CD14-positive monocyte (primary cell): ENCODE data around the gene TM7SF3. TPM values are rescaled to one million over a fixed set of nuclear protein-coding genes. Genes with fewer than 3 reads are reported as not detected.

ENCODE experiments used
- DNase-seq, 3 donors: peaks; one replicate each; pipeline ENCODE4 v3.0.0-alpha.2; 2011 to 2022
- H2AFZ ChIP-seq: 2 replicates; pipeline ENCODE4 v1.6.0; 2012; ENCODE audit warnings: mild to moderate bottlenecking, low read depth, low read length, inconsistent platforms; ENCODE audit not compliant: insufficient read depth, poor library complexity, severe bottlenecking
- H3K27ac ChIP-seq, 2 donors: 1 replicate in 1 of 2; 2 replicates in 1 of 2; pipeline ENCODE4 v1.5.1; 2012 to 2013; ENCODE audit warnings: low read length in 2 of 2, control low read depth in 1 of 2, inconsistent platforms in 1 of 2, low read depth in 1 of 2, mild to moderate bottlenecking in 1 of 2
- H3K27me3 ChIP-seq, 2 donors: one replicate each; pipeline versions ENCODE4 v1.6.0 to v1.6.1; 2011 to 2013; ENCODE audit warnings: low read length in 2 of 2; ENCODE audit not compliant: control insufficient read depth in 2 of 2, insufficient read depth in 2 of 2
- H3K36me3 ChIP-seq, 2 donors: replicated peaks in 1 of 2; 1 replicate in 1 of 2; 2 replicates in 1 of 2; pipeline versions ENCODE4 v1.5.1 to v1.6.1; 2012 to 2013; ENCODE audit warnings: low read length in 2 of 2, control low read depth in 1 of 2, inconsistent platforms in 1 of 2, mild to moderate bottlenecking in 1 of 2; ENCODE audit not compliant: insufficient read depth in 2 of 2, control insufficient read depth in 1 of 2
- H3K4me1 ChIP-seq, 2 donors: 1 replicate in 1 of 2; 2 replicates in 1 of 2; pipeline versions ENCODE4 v1.5.1 to v1.6.1; 2012 to 2013; ENCODE audit warnings: low read length in 2 of 2, control low read depth in 1 of 2, inconsistent platforms in 1 of 2, mild to moderate bottlenecking in 1 of 2, moderate library complexity in 1 of 2; ENCODE audit not compliant: insufficient read depth in 2 of 2, control insufficient read depth in 1 of 2
- H3K4me2 ChIP-seq: replicated peaks from 2 replicates; pipeline ENCODE3; 2012; ENCODE audit warnings: low read length, moderate library complexity, mild to moderate bottlenecking; ENCODE audit not compliant: poor library complexity, severe bottlenecking; ENCODE audit errors: extremely low read depth
- H3K4me3 ChIP-seq, 3 experiments: fragments of 200-600 bp in 1 of 3; sonication (generic) in 1 of 3; replicated peaks in 1 of 3; 1 replicate in 2 of 3; 2 replicates in 1 of 3; pipeline ENCODE4 v1.5.1; 2011 to 2013; ENCODE audit warnings: low read length in 3 of 3, mild to moderate bottlenecking in 3 of 3, control low read depth in 2 of 3, low read depth in 2 of 3, inconsistent platforms in 1 of 3, moderate library complexity in 1 of 3
- H3K79me2 ChIP-seq: 2 replicates; pipeline ENCODE4 v1.6.0; 2012; ENCODE audit warnings: mild to moderate bottlenecking, control low read depth, inconsistent platforms, low read length, moderate library complexity; ENCODE audit not compliant: insufficient read depth
- H3K9ac ChIP-seq: 2 replicates; pipeline ENCODE4 v1.6.0; 2017; ENCODE audit warnings: low read length, mild to moderate bottlenecking; ENCODE audit not compliant: insufficient read depth, poor library complexity, severe bottlenecking
- H3K9me3 ChIP-seq, 2 donors: replicated peaks in 1 of 2; 1 replicate in 1 of 2; 2 replicates in 1 of 2; pipeline versions ENCODE4 v1.5.1 to v1.6.1; 2012 to 2013; ENCODE audit warnings: low read length in 2 of 2, control low read depth in 1 of 2; ENCODE audit not compliant: control insufficient read depth in 1 of 2, insufficient read depth in 1 of 2
- H4K20me1 ChIP-seq: 2 replicates; pipeline ENCODE4 v1.6.0; 2012; ENCODE audit warnings: mild to moderate bottlenecking, low read length, control low read depth, moderate library complexity; ENCODE audit not compliant: insufficient read depth
- H3K27ac Mint-ChIP-seq, 7 donors: one replicate each; pipeline ENCODE4 v1.8.0; 2020; ENCODE audit warnings: mild to moderate bottlenecking in 7 of 7, mixed read lengths in 7 of 7, moderate library complexity in 6 of 7, inconsistent platforms in 2 of 7
- H3K27me3 Mint-ChIP-seq, 3 donors: one replicate each; pipeline ENCODE4 v1.8.0; 2021 to 2022; ENCODE audit warnings: low read depth in 3 of 3, mild to moderate bottlenecking in 3 of 3, mixed read lengths in 3 of 3, moderate library complexity in 3 of 3, inconsistent platforms in 1 of 3
- H3K36me3 Mint-ChIP-seq, 2 donors: one replicate each; pipeline ENCODE4 v1.8.0; 2020; ENCODE audit warnings: mixed read lengths in 2 of 2, inconsistent platforms in 1 of 2, mild to moderate bottlenecking in 1 of 2
- H3K4me1 Mint-ChIP-seq: one replicate; pipeline ENCODE4 v1.8.0; 2020; ENCODE audit warnings: mild to moderate bottlenecking, mixed read lengths
- H3K4me3 Mint-ChIP-seq, 2 donors: one replicate each; pipeline ENCODE4 v1.8.0; 2020; ENCODE audit warnings: mild to moderate bottlenecking in 2 of 2, mixed read lengths in 2 of 2, moderate library complexity in 1 of 2
- H3K9me3 Mint-ChIP-seq, 7 donors: one replicate each; pipeline ENCODE4 v1.8.0; 2020 to 2022; ENCODE audit warnings: mixed read lengths in 7 of 7, mild to moderate bottlenecking in 6 of 7, moderate library complexity in 6 of 7, inconsistent platforms in 2 of 7
- WGBS: methylation state at CpG from one replicate; pipeline ENCODE4 v1.1.5; 2013; ENCODE audit warnings: missing lambda C conversion rate; ENCODE audit not compliant: insufficient coverage; 5-methylcytosine and 5-hydroxymethylcytosine counted together
- intact Hi-C, 2 donors: fragments of 100-400 bp; cut with micrococcal nuclease; formaldehyde crosslinking; loops; one replicate each; pipeline versions ENCODE4 v1.15.0 to v1.15.1; 2023
- polyA plus RNA-seq, 3 donors: library from polyadenylated mRNA; depleted of rRNA in 1 of 3; unstranded in 2 of 3; stranded (reverse) in 1 of 3; fragments of 300-500 nt in 2 of 3; fragments of >200 nt in 1 of 3; fragmentation: Illumina TruSeq in 2 of 3; gene quantifications; 1 replicate in 2 of 3; 2 replicates in 1 of 3; pipeline ENCODE4 v1.2.3, GENCODE V29; 2012 to 2021
- TF ChIP-seq, protein P1 (sequence below): fragments of 200-600 bp; IDR thresholded peaks from one replicate; pipeline ENCODE4 v1.8.0; 2022; ENCODE audit warnings: antibody characterized with exemption, mild to moderate bottlenecking

Gene TM7SF3
- polyA plus RNA-seq, 3 donors, result 36.3 to 85.9 (median 71.7) TPM

DNA sequence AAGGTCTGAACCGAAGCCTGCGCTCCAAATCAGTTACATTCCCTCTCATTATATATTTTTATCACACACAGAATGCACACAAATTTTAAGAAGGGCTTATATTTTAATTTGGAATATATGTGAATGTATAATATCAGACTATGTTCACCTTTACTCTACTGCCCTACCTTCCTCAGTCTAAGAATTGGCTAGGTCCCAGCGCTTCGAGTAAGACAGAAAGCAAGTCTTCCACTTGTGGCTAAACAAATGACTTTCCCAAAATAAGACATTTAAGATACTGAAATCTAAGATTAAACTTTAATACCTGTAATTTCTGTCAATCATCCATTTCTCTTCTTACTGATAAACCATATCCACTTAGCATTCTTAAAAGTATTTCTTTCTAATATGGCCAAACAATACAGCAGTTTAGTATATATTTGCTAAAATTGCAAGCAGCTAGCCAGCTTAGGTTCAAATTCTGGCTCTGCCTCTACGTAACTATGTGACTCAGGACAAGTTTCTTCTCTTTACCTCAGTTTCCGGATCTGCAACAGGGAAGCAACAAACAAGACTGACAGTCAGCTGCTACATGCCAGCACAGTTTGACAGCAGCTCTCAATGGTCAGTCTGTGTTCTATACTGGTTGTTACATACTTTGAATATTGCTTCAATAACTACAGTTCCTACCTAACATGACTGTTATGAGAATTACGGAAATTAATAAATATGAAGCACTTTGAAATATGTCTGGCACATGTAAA is 78.4 kb downstream of the TM7SF3 start:
- Histone ChIP-seq H3K9ac (no peak overlapping the region), H3K4me1 (peaks cover 34 to 41% of the 10 kb centered on the region in 2 donors), H3K36me3 (peaks cover 0 to 20% of the 10 kb centered on the region in 2 donors), H4K20me1 (peaks cover 10% of the 10 kb centered on the region), H3K79me2 (peaks cover 73% of the 10 kb centered on the region), H3K4me2 (peak overlapping the region; percentile 89), H3K27me3 (no peaks in the 10 kb centered on the region), H3K4me3 (peak overlapping the region in 1 of 3 experiments; percentile 8), H2AFZ (no peak overlapping the region), H3K9me3 (no peaks in the 10 kb centered on the region), H3K27ac (peak overlapping the region in 1 of 2 donors; percentile 93)
- intact Hi-C loops, result loop anchor here in 1 of 2 donors (5.0 kb wide), 2 partner anchors 76 to 104 kb away; partner anchors contain the start of genes ITPR2 and TM7SF3
- H3K27me3 Mint-ChIP-seq, result peaks cover 0 to 2% (median 0%) of the 10 kb centered on the region in 3 donors
- no peak overlapping the region for H3K4me3 Mint-ChIP-seq
- DNase-seq, result peak; percentile 25 to 65 (median 57)
- peaks cover 40% of the 10 kb centered on the region for H3K4me1 Mint-ChIP-seq
- peak overlapping the region in 2 of 7 donors; percentile 5 to 33 for H3K27ac Mint-ChIP-seq
- TF ChIP-seq, protein P1, sequence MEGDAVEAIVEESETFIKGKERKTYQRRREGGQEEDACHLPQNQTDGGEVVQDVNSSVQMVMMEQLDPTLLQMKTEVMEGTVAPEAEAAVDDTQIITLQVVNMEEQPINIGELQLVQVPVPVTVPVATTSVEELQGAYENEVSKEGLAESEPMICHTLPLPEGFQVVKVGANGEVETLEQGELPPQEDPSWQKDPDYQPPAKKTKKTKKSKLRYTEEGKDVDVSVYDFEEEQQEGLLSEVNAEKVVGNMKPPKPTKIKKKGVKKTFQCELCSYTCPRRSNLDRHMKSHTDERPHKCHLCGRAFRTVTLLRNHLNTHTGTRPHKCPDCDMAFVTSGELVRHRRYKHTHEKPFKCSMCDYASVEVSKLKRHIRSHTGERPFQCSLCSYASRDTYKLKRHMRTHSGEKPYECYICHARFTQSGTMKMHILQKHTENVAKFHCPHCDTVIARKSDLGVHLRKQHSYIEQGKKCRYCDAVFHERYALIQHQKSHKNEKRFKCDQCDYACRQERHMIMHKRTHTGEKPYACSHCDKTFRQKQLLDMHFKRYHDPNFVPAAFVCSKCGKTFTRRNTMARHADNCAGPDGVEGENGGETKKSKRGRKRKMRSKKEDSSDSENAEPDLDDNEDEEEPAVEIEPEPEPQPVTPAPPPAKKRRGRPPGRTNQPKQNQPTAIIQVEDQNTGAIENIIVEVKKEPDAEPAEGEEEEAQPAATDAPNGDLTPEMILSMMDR, result no peak
- peaks cover 0 to 3% (median 0%) of the 10 kb centered on the region in 7 donors for H3K9me3 Mint-ChIP-seq
- WGBS, result no CpG with 5 or more reads among the region's 7 CpGs
- H3K36me3 Mint-ChIP-seq, result peaks cover 16 to 23% of the 10 kb centered on the region in 2 donors

DNA sequence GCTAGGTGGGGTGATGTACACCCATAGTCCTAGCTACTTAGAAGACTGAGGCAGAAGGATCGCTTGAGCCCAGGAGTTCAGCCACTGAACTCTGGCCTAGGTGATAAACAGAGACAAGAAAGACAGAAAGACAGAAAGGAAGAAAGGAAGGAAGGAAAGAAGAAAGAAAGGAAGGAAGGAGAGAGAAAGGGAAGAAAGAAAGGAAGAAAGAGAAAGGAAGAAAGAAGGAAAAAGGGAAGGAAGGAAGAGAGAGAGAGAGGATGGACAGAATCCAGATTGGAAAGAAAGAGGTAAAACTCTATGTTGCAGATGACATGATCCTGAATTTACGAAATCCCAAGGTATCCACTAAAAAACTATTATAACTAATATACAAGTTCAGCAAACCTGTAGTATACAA is 84.6 kb downstream of the TM7SF3 start:
- Histone ChIP-seq H2AFZ (no peak overlapping the region), H3K4me3 (no peak overlapping the region), H4K20me1 (no peaks in the 10 kb centered on the region), H3K9me3 (no peaks in the 10 kb centered on the region), H3K27ac (no peak overlapping the region), H3K4me1 (no peaks in the 10 kb centered on the region), H3K27me3 (no peaks in the 10 kb centered on the region), H3K9ac (no peak overlapping the region), H3K36me3 (peaks cover 33 to 64% of the 10 kb centered on the region in 2 donors), H3K4me2 (no peak overlapping the region), H3K79me2 (peaks cover 17% of the 10 kb centered on the region)
- intact Hi-C loops, result no loop called here
- Mint-ChIP-seq H3K27me3 (no peaks in the 10 kb centered on the region), H3K36me3 (peaks cover 54 to 64% of the 10 kb centered on the region in 2 donors), H3K4me1 (peaks cover under 1% of the 10 kb centered on the region), H3K4me3 (no peak overlapping the region), H3K27ac (peak overlapping the region in 3 of 7 donors; percentile 50 to 61 (median 55)), H3K9me3 (no peaks in the 10 kb centered on the region)
- DNase-seq, result no peak
- TF ChIP-seq, protein P1, result no peak
- 100% methylated on average over 1 of the region's 2 CpGs for WGBS
